Body of pancreas (tissue), 4 donors: Measurements from ENCODE around the gene IL24.

Source experiments
- CTCF ChIP-seq, 7 experiments: fragments of 450-650 bp in 4 of 7; fragments of 200-600 bp in 3 of 7; sonication (generic) in 3 of 7; IDR thresholded peaks; one replicate each; pipeline ENCODE4 v1.5.1; 2016 to 2019; ENCODE audit warnings: antibody characterized with exemption in 7 of 7
- POLR2A ChIP-seq, 3 donors: fragments of 450-650 bp; IDR thresholded peaks; one replicate each; pipeline ENCODE4 v1.6.1; 2016; ENCODE audit warnings: antibody characterized with exemption in 3 of 3, mild to moderate bottlenecking in 2 of 3

- no peak for TF ChIP-seq CTCF (IDR thresholded peaks at IDR 0.05)
- no peak for TF ChIP-seq POLR2A (IDR thresholded peaks at IDR 0.05)
Observed at GRCh38 chr1:206895325-206895724, 1.9 kb upstream of the IL24 start.
